IMR-90 (cell line): ENCODE measurements around the gene ADCY9. TPM values are rescaled to one million over a fixed set of nuclear protein-coding genes. Genes with fewer than 3 reads are reported as not detected.

ENCODE experiments used
- ATAC-seq: fragments of 200-7000 bp; cut with Tn5 transposase; 2 replicates; pipeline ENCODE4 v1.9.1; 2020; ENCODE audit warnings: low read depth, mild to moderate bottlenecking, moderate library complexity
- BruUV-seq: library from RNA; stranded (reverse); fragments of 400-500 nt; replicated peaks from 2 replicates; lab custom pipeline; 2021; lab: Mats Ljungman, UMichigan
- CTCF ChIA-PET: fragments of 300-600 bp; formaldehyde crosslinking; extraction: SDS; loops from one replicate; lab custom pipeline; 2021; ENCODE audit warnings: antibody characterized with exemption; lab: Yijun Ruan, JAX
- POLR2A ChIA-PET: fragments of 300-600 bp; sonication (Branson Sonifier 250); formaldehyde crosslinking; loops from one replicate; lab custom pipeline; 2022; ENCODE audit warnings: antibody characterized with exemption; ENCODE audit not compliant: unreplicated experiment; lab: Charles Lee
- DNase-seq: peaks from one replicate; pipeline ENCODE4 v3.0.0; 2013
- H2AFZ ChIP-seq: replicated peaks from 2 replicates; pipeline ENCODE3; 2013; ENCODE audit warnings: low read length, mild to moderate bottlenecking; ENCODE audit not compliant: poor library complexity
- H2AK5ac ChIP-seq: 2 replicates; pipeline ENCODE4 v1.6.1; 2013; ENCODE audit warnings: low read depth, low read length, inconsistent platforms
- H2AK9ac ChIP-seq: replicated peaks from 2 replicates; pipeline ENCODE3; 2013; ENCODE audit warnings: mild to moderate bottlenecking, low read depth, low read length, moderate library complexity; ENCODE audit not compliant: poor library complexity
- H2BK120ac ChIP-seq: 2 replicates; pipeline ENCODE4 v1.6.1; 2013; ENCODE audit warnings: low read depth, low read length, inconsistent platforms
- H2BK15ac ChIP-seq: 3 replicates; pipeline ENCODE4 v1.6.1; 2013; ENCODE audit warnings: low read depth, low read length, inconsistent platforms
- H2BK20ac ChIP-seq: 2 replicates; pipeline ENCODE4 v1.6.1; 2013; ENCODE audit warnings: low read depth, mild to moderate bottlenecking, inconsistent platforms, low read length, moderate library complexity
- H2BK5ac ChIP-seq: 2 replicates; pipeline ENCODE4 v1.6.1; 2013; ENCODE audit warnings: mild to moderate bottlenecking, low read depth, low read length, inconsistent platforms; ENCODE audit not compliant: poor library complexity, severe bottlenecking
- H3K14ac ChIP-seq: replicated peaks from 2 replicates; pipeline ENCODE4 v1.6.1; 2013; ENCODE audit warnings: low read depth, low read length, inconsistent platforms
- H3K18ac ChIP-seq: 2 replicates; pipeline ENCODE4 v1.6.1; 2013; ENCODE audit warnings: low read depth, low read length, control low read depth
- H3K23ac ChIP-seq: 2 replicates; pipeline ENCODE4 v1.6.1; 2013; ENCODE audit warnings: low read depth, low read length, inconsistent platforms
- H3K27ac ChIP-seq: 2 replicates; pipeline ENCODE4 v1.5.1; 2013; ENCODE audit warnings: mild to moderate bottlenecking, control low read depth, low read length; ENCODE audit not compliant: insufficient read depth
- H3K27me3 ChIP-seq: 2 replicates; pipeline ENCODE4 v1.6.1; 2013; ENCODE audit warnings: low read length; ENCODE audit not compliant: control insufficient read depth, insufficient read depth
- H3K36me3 ChIP-seq: 2 replicates; pipeline ENCODE4 v1.6.1; 2013; ENCODE audit warnings: low read length, mixed read lengths; ENCODE audit not compliant: control insufficient read depth, insufficient read depth
- H3K4ac ChIP-seq: 2 replicates; pipeline ENCODE4 v1.6.1; 2013; ENCODE audit warnings: low read depth, low read length, inconsistent platforms
- H3K4me1 ChIP-seq: 2 replicates; pipeline ENCODE4 v1.6.1; 2013; ENCODE audit warnings: low read length, mixed read lengths; ENCODE audit not compliant: control insufficient read depth, insufficient read depth
- H3K4me2 ChIP-seq: 2 replicates; pipeline ENCODE4 v1.6.1; 2013; ENCODE audit warnings: low read depth, mild to moderate bottlenecking, control low read depth, low read length, moderate library complexity
- H3K4me3 ChIP-seq: 2 replicates; pipeline ENCODE4 v1.5.1; 2013; ENCODE audit warnings: low read depth, mild to moderate bottlenecking, control low read depth, low read length, moderate library complexity; ENCODE audit not compliant: insufficient read depth
- H3K56ac ChIP-seq: 2 replicates; pipeline ENCODE4 v1.6.1; 2013; ENCODE audit warnings: low read length, inconsistent platforms; ENCODE audit not compliant: insufficient read depth; ENCODE audit errors: extremely low read depth
- H3K79me1 ChIP-seq, 2 experiments: 2 replicates each; pipeline ENCODE4 v1.6.1; 2013; ENCODE audit warnings: low read length in 2 of 2, inconsistent platforms in 1 of 2, low read depth in 1 of 2
- H3K9ac ChIP-seq: 2 replicates; pipeline ENCODE4 v1.6.1; 2013; ENCODE audit warnings: low read depth, low read length, control low read depth
- H3K9me1 ChIP-seq: 2 replicates; pipeline ENCODE4 v1.6.1; 2013; ENCODE audit warnings: low read length, inconsistent platforms; ENCODE audit not compliant: insufficient read depth
- H3K9me3 ChIP-seq: 2 replicates; pipeline ENCODE4 v1.6.1; 2013; ENCODE audit warnings: low read length; ENCODE audit not compliant: control insufficient read depth, insufficient read depth
- H4K20me1 ChIP-seq: 2 replicates; pipeline ENCODE4 v1.6.1; 2013; ENCODE audit warnings: low read length, inconsistent platforms; ENCODE audit not compliant: insufficient read depth
- H4K5ac ChIP-seq: 2 replicates; pipeline ENCODE4 v1.6.1; 2013; ENCODE audit warnings: mild to moderate bottlenecking, low read depth, low read length, control low read depth
- H4K8ac ChIP-seq, 2 experiments: 2 replicates each; pipeline ENCODE4 v1.6.1; 2013; ENCODE audit warnings: low read depth in 2 of 2, low read length in 2 of 2, control low read depth in 1 of 2, inconsistent platforms in 1 of 2
- H4K91ac ChIP-seq: 2 replicates; pipeline ENCODE4 v1.6.1; 2013; ENCODE audit warnings: low read depth, low read length, inconsistent platforms; ENCODE audit not compliant: insufficient read depth
- CTCF ChIP-seq: conservative IDR thresholded peaks from 2 replicates; pipeline ENCODE4 v1.5.1; 2012; ENCODE audit warnings: mild to moderate bottlenecking, low read depth, low read length, improper control_type of control experiment
- FOS ChIP-seq: fragments of 150-350 bp; IDR thresholded peaks from 2 replicates; pipeline ENCODE4 v1.6.1; 2016; ENCODE audit warnings: low read depth, low read length
- NFE2L2 ChIP-seq: fragments of 150-350 bp; IDR thresholded peaks from 2 replicates; pipeline ENCODE4 v1.6.1; 2016; ENCODE audit warnings: low read depth, mild to moderate bottlenecking, low read length
- POLR2A ChIP-seq: IDR thresholded peaks from 2 replicates; pipeline ENCODE4 v1.6.1; 2012; ENCODE audit warnings: mild to moderate bottlenecking, low read depth, low read length
- SMC3 ChIP-seq: fragments of 150-350 bp; IDR thresholded peaks from 2 replicates; pipeline ENCODE4 v1.6.1; 2016; ENCODE audit warnings: low read depth, mild to moderate bottlenecking, antibody characterized with exemption, low read length, moderate library complexity
- WGBS, 2 experiments: methylation state at CpG; one replicate each; pipeline versions ENCODE4 v1.1.5 to v1.1.7; 2013; ENCODE audit warnings: missing lambda C conversion rate in 2 of 2; ENCODE audit not compliant: insufficient read length in 1 of 2; ENCODE audit errors: extremely low coverage in 2 of 2; 5-methylcytosine and 5-hydroxymethylcytosine counted together
- dilution Hi-C: fragments of 300-500 bp; cut with HindIII; formaldehyde crosslinking; loops from one replicate; pipeline ENCODE4 v1.14.3; 2018; ENCODE audit warnings: low sequenced_read_pairs; ENCODE audit not compliant: unreplicated experiment
- in situ Hi-C: fragments of 300-500 bp; cut with MboI; formaldehyde crosslinking; loops from 3 replicates; pipeline ENCODE4 v1.14.3; 2019; ENCODE audit warnings: low sequenced_read_pairs, inconsistent platforms, mixed read lengths
- intact Hi-C: fragments of 100-400 bp; cut with micrococcal nuclease; formaldehyde crosslinking; loops from 2 replicates; pipeline ENCODE4 v1.10.0; 2022
- polyA plus RNA-seq, 3 experiments: library from polyadenylated mRNA; depleted of rRNA; stranded (reverse); fragments of >200 nt; gene quantifications; 2 replicates each; pipeline ENCODE4 v1.2.3, GENCODE V29; 2012; ENCODE audit warnings: low replicate concordance in 1 of 3
- total RNA-seq: library from RNA; depleted of rRNA; stranded (reverse); fragments of >200 nt; gene quantifications from 2 replicates; pipeline ENCODE4 v1.2.3, GENCODE V29; 2012
- TF ChIP-seq, protein P1 (sequence below): fragments of 150-350 bp; IDR thresholded peaks from 2 replicates; pipeline ENCODE4 v1.6.1; 2017; ENCODE audit warnings: mild to moderate bottlenecking, antibody characterized with exemption, low read length, low read depth

Gene ADCY9
- total and polyA plus RNA-seq, 2 of the 4 experiments (the other 2 are of a cell fraction) = 5.4 to 12.5 TPM

- H2BK5ac ChIP-seq = no peak overlapping the region
- H3K27ac ChIP-seq = no peak overlapping the region; the same call in 1 of the 2 replicates
- H2BK15ac ChIP-seq = no peak overlapping the region
- H2AK9ac ChIP-seq = no peak overlapping the region
- TF ChIP-seq NFE2L2 = no peak
- no peak for TF ChIP-seq CTCF
- no peak for TF ChIP-seq POLR2A
- TF ChIP-seq FOS = no peak
- no peak for TF ChIP-seq SMC3
- TF ChIP-seq, protein P1, sequence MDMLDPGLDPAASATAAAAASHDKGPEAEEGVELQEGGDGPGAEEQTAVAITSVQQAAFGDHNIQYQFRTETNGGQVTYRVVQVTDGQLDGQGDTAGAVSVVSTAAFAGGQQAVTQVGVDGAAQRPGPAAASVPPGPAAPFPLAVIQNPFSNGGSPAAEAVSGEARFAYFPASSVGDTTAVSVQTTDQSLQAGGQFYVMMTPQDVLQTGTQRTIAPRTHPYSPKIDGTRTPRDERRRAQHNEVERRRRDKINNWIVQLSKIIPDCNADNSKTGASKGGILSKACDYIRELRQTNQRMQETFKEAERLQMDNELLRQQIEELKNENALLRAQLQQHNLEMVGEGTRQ = no peak
- H2BK120ac ChIP-seq = peak overlapping the region; percentile 99
- H3K18ac ChIP-seq = peak overlapping the region; percentile 100; the same call in 1 of the 2 replicates
- H3K9ac ChIP-seq = no peak overlapping the region
- no peak overlapping the region for H3K14ac ChIP-seq
- peak overlapping the region in 1 of 2 experiments; percentile 35; a peak in 1 of 4 replicates for H4K8ac ChIP-seq
- no peaks in the 10 kb centered on the region for H3K9me1 ChIP-seq
- no peaks in the 10 kb centered on the region for H3K79me1 ChIP-seq
- H4K5ac ChIP-seq = peak overlapping the region; percentile 91
- DNase-seq (no peak), ATAC-seq (no peak)
- no peak overlapping the region for H2AFZ ChIP-seq
- H3K4ac ChIP-seq = peak overlapping the region; percentile 54; the same call in 1 of the 2 replicates
- H3K4me1 ChIP-seq = no peaks in the 10 kb centered on the region; the same call in none of the 2 replicates
- no TSS peak for BruUV-seq
- peaks cover 11% of the 10 kb centered on the region for H3K9me3 ChIP-seq
- intact Hi-C loops = no loop called here
- peak overlapping the region; percentile 99; the same call in 1 of the 2 replicates for H2BK20ac ChIP-seq
- no peaks in the 10 kb centered on the region for H3K27me3 ChIP-seq
- no peaks in the 10 kb centered on the region for H3K36me3 ChIP-seq
- in situ Hi-C loops = no loop called here
- 91% methylated on average over 6 of the region's 12 CpGs; no CpG with 5 or more reads in 1 of the 2 experiments for WGBS, 2 experiments
- dilution Hi-C loops = no loop called here
- H3K56ac ChIP-seq = no peak overlapping the region
- H3K23ac ChIP-seq = no peak overlapping the region
- no peak overlapping the region for H3K4me2 ChIP-seq
- H4K91ac ChIP-seq = no peak overlapping the region
- CTCF ChIA-PET = no interaction called here
- H2AK5ac ChIP-seq = peak overlapping the region; percentile 35; the same call in 1 of the 2 replicates
- POLR2A ChIA-PET = no interaction called here
- H4K20me1 ChIP-seq = no peaks in the 10 kb centered on the region
- H3K4me3 ChIP-seq = no peak overlapping the region
These were observed 25.4 kb upstream of the ADCY9 start for GRCh38 chr16:4141604-4142003.
